ENCODE results near the gene CENPT. TPM values are rescaled to one million over a fixed set of nuclear protein-coding genes. Genes with fewer than 3 reads are reported as not detected.

CENPT gene
- total and polyA plus RNA-seq, 10 of the 15 experiments (the other 5 are each of a cell fraction or from before 2014, with no cell fraction given) = 1.1 to 45.7 (median 24.5) TPM

DNA sequence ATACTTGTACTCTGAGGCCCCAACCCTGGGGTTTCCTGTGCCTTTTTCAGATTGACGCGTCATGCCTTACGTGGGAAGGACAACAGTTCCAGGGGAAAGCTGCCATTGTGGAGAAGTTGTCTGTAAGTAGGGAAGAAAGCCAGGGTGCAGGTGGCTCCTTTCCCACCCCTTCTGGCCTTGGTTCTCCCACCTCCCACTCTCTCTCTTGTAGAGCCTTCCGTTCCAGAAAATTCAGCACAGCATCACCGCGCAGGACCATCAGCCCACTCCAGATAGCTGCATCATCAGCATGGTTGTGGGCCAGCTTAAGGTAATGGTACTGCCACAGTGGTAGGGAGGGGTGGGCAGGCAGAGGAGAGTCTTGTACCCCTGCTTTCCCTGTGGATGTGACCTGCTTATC lies 20.8 kb upstream of the CENPT start:
- Histone ChIP-seq H2AFZ (ENCODE audit: control insufficient read depth, low read depth, low read length) (no peak overlapping the region), H3K79me2 (ENCODE audit: control insufficient read depth, insufficient read depth, low read length) (peaks cover 4% of the 10 kb centered on the region), H3K4me1 (ENCODE audit: control insufficient read depth, insufficient read depth, low read length) (peaks cover 4% of the 10 kb centered on the region), H3K27ac (ENCODE audit: control insufficient read depth, insufficient read depth) (no peak overlapping the region), H3K9me3 (replicated peaks; ENCODE audit: control insufficient read depth, insufficient read depth, low read length) (no peaks in the 10 kb centered on the region), H3K4me3 (no peak overlapping the region), H4K20me1 (ENCODE audit: control insufficient read depth, insufficient read depth) (no peaks in the 10 kb centered on the region), H3K4me2 (ENCODE audit: control insufficient read depth, insufficient read depth) (no peak overlapping the region), H3K9ac (ENCODE audit: control insufficient read depth, insufficient read depth, low read length) (no peak overlapping the region), H3K36me3 (ENCODE audit: control insufficient read depth in 2 of 2, insufficient read depth in 2 of 2, low read length in 1 of 2) (peaks cover 18 to 29% of the 10 kb centered on the region in 2 experiments), H3K27me3 (replicated peaks in 1 of 2; ENCODE audit: control insufficient read depth in 2 of 2, insufficient read depth in 2 of 2, low read length in 1 of 2) (no peaks in the 10 kb centered on the region)
- in situ Hi-C loops (cut with MboI) (no loop called here), intact Hi-C loops (cut with micrococcal nuclease; ENCODE audit: unreplicated experiment) (no loop called here)
- no peak for TF ChIP-seq SMAD1 (IDR thresholded peaks at IDR 0.05; ENCODE audit: low read depth, partially characterized antibody)
- no peak for TF ChIP-seq YBX1 (IDR thresholded peaks at IDR 0.05)
- TF ChIP-seq SPI1 (IDR thresholded peaks at IDR 0.05; ENCODE audit: borderline replicate concordance, insufficient read depth, low read depth, low read length) = no peak
- no peak for TF ChIP-seq FOS (IDR thresholded peaks at IDR 0.05; ENCODE audit: borderline replicate concordance, extremely low read depth, insufficient read length)
- no peak for TF ChIP-seq ZNF207 (IDR thresholded peaks at IDR 0.05; ENCODE audit: borderline replicate concordance)
- no peak for TF ChIP-seq ETV6 (conservative IDR thresholded peaks at IDR 0.05 in 1 of 2, IDR thresholded peaks at IDR 0.05 in 1 of 2; ENCODE audit: borderline replicate concordance in 1 of 2, low read depth in 1 of 2)
- TF ChIP-seq TCF3 (IDR thresholded peaks at IDR 0.05; ENCODE audit: borderline replicate concordance, insufficient read depth, low read depth, low read length) = no peak
- TF ChIP-seq BRCA1 (IDR thresholded peaks at IDR 0.05; ENCODE audit: low read depth, low read length) = no peak
- no peak for TF ChIP-seq SIX5 (IDR thresholded peaks at IDR 0.05; ENCODE audit: low read depth, low read length, severe bottlenecking)
- no peak for TF ChIP-seq MTA2 (IDR thresholded peaks at IDR 0.05; ENCODE audit: low read depth)
- FAIRE-seq (no peak), DNase-seq (ENCODE audit: low read depth, low spot score) (no peak), ATAC-seq (no peak)
- SMC1A ChIA-PET (ENCODE audit: uncharacterized antibody, unreplicated experiment) = no interaction called here
- POLR2A ChIA-PET = interaction anchor here (0.8 kb wide), 1 partner anchor 11 kb away, joined by 3 read pairs; no protein-coding TSS in a partner anchor
- no TSS peak for BruUV-seq (replicated peaks)
- CTCF ChIA-PET = interaction anchor here (0.6 to 0.7 kb wide), 2 partner anchors 52 to 65 kb away, joined by 3 read pairs; no protein-coding TSS in a partner anchor
- RAD21 ChIA-PET (ENCODE audit: unreplicated experiment) = interaction anchor here (0.7 kb wide), 1 partner anchor 53 kb away, joined by 3 read pairs; no protein-coding TSS in a partner anchor
- WGBS (ENCODE audit: insufficient coverage, insufficient replicate concordance, low lambda C conversion rate, missing lambda C conversion rate) = 96% methylated on average over 6 of the region's 6 CpGs

Measured in GM12878 (cell line).